H9 (cell line): Measurements from ENCODE around the gene DHRS7B. TPM values are rescaled to one million over a fixed set of nuclear protein-coding genes. Genes with fewer than 3 reads are reported as not detected.

Experiments
- DNase-seq: peaks from one replicate; pipeline ENCODE4 v3.0.0-alpha.2; 2017
- H2AFZ ChIP-seq: one replicate; pipeline ENCODE4 v1.6.1; 2013; ENCODE audit warnings: mild to moderate bottlenecking, low read length, control low read depth, moderate library complexity
- H2AK5ac ChIP-seq: 2 replicates; pipeline ENCODE4 v1.6.1; 2013; ENCODE audit warnings: low read length, control low read depth, mixed read lengths; ENCODE audit not compliant: insufficient read length
- H2BK120ac ChIP-seq: one replicate; pipeline ENCODE4 v1.6.1; 2013; ENCODE audit warnings: low read depth, mild to moderate bottlenecking, low read length, control low read depth, inconsistent platforms; ENCODE audit not compliant: poor library complexity, severe bottlenecking
- H2BK12ac ChIP-seq: 2 replicates; pipeline ENCODE4 v1.6.1; 2013; ENCODE audit warnings: low read length, control low read depth, mixed read lengths, low read depth; ENCODE audit not compliant: insufficient read length
- H2BK15ac ChIP-seq: 2 replicates; pipeline ENCODE4 v1.6.1; 2013; ENCODE audit warnings: low read depth, low read length, control low read depth
- H2BK20ac ChIP-seq: one replicate; pipeline ENCODE4 v1.6.1; 2013; ENCODE audit warnings: low read depth, mild to moderate bottlenecking, low read length, control low read depth, inconsistent platforms; ENCODE audit not compliant: poor library complexity, severe bottlenecking
- H2BK5ac ChIP-seq: 2 replicates; pipeline ENCODE4 v1.6.1; 2013; ENCODE audit warnings: low read length, control low read depth, mixed read lengths; ENCODE audit not compliant: insufficient read length
- H3K14ac ChIP-seq: 2 replicates; pipeline ENCODE4 v1.6.1; 2013; ENCODE audit warnings: low read length, control low read depth; ENCODE audit not compliant: insufficient read depth
- H3K18ac ChIP-seq: 2 replicates; pipeline ENCODE4 v1.6.1; 2013; ENCODE audit warnings: low read depth, mild to moderate bottlenecking, mixed read lengths, low read length, control low read depth; ENCODE audit not compliant: insufficient read length
- H3K23ac ChIP-seq: 2 replicates; pipeline ENCODE4 v1.6.1; 2013; ENCODE audit warnings: low read length, control low read depth, mixed read lengths, low read depth; ENCODE audit not compliant: insufficient read length
- H3K23me2 ChIP-seq: 2 replicates; pipeline ENCODE4 v1.6.1; 2013; ENCODE audit warnings: low read depth, mild to moderate bottlenecking, mixed read lengths, low read length, control low read depth; ENCODE audit not compliant: insufficient read length, poor library complexity, severe bottlenecking
- H3K27ac ChIP-seq: 2 replicates; pipeline ENCODE4 v1.5.1; 2013; ENCODE audit warnings: low read length, control low read depth, mixed read lengths, low read depth; ENCODE audit not compliant: insufficient read length
- H3K27me3 ChIP-seq: 2 replicates; pipeline ENCODE4 v1.6.1; 2013; ENCODE audit warnings: low read length, control low read depth, inconsistent platforms; ENCODE audit not compliant: insufficient read depth
- H3K4ac ChIP-seq: 2 replicates; pipeline ENCODE4 v1.6.1; 2013; ENCODE audit warnings: low read depth, mild to moderate bottlenecking, control low read depth, inconsistent platforms, low read length, moderate library complexity
- H3K4me1 ChIP-seq: 2 replicates; pipeline ENCODE4 v1.6.1; 2013; ENCODE audit warnings: low read length, control low read depth, inconsistent platforms; ENCODE audit not compliant: insufficient read depth
- H3K4me2 ChIP-seq: 2 replicates; pipeline ENCODE4 v1.6.1; 2013; ENCODE audit warnings: low read length, control low read depth, mixed read lengths; ENCODE audit not compliant: insufficient read length, insufficient read depth
- H3K56ac ChIP-seq: 2 replicates; pipeline ENCODE4 v1.6.1; 2013; ENCODE audit warnings: low read depth, mild to moderate bottlenecking, mixed read lengths, low read length, control low read depth; ENCODE audit not compliant: insufficient read length
- H3K79me1 ChIP-seq: 2 replicates; pipeline ENCODE4 v1.6.1; 2013; ENCODE audit warnings: low read depth, mild to moderate bottlenecking, moderate library complexity, low read length, control low read depth, inconsistent platforms; ENCODE audit not compliant: insufficient read depth, poor library complexity, severe bottlenecking
- H3K79me2 ChIP-seq: 2 replicates; pipeline ENCODE4 v1.6.1; 2013; ENCODE audit warnings: low read length, control low read depth, inconsistent platforms; ENCODE audit not compliant: insufficient read depth
- H3K9ac ChIP-seq: 2 replicates; pipeline ENCODE4 v1.6.1; 2013; ENCODE audit warnings: low read length, control low read depth, mixed read lengths; ENCODE audit not compliant: insufficient read length; ENCODE audit errors: extremely low read depth
- H3K9me3 ChIP-seq: one replicate; pipeline ENCODE4 v1.6.1; 2013; ENCODE audit warnings: low read depth, low read length, inconsistent platforms; ENCODE audit not compliant: control insufficient read depth
- H3T11ph ChIP-seq: one replicate; pipeline ENCODE4 v1.6.1; 2013; ENCODE audit warnings: mild to moderate bottlenecking, low read length, control low read depth, inconsistent platforms
- H4K20me1 ChIP-seq: one replicate; pipeline ENCODE4 v1.6.1; 2013; ENCODE audit not compliant: control insufficient read depth, insufficient read length, insufficient read depth
- H4K5ac ChIP-seq: 2 replicates; pipeline ENCODE4 v1.6.1; 2013; ENCODE audit warnings: low read depth, mild to moderate bottlenecking, mixed read lengths, low read length, control low read depth; ENCODE audit not compliant: insufficient read length
- H4K8ac ChIP-seq: replicated peaks from 2 replicates; pipeline ENCODE4 v1.6.1; 2013; ENCODE audit warnings: low read length, control low read depth, mixed read lengths, low read depth; ENCODE audit not compliant: insufficient read length
- H4K91ac ChIP-seq: 2 replicates; pipeline ENCODE4 v1.6.1; 2013; ENCODE audit warnings: low read depth, mild to moderate bottlenecking, moderate library complexity, mixed read lengths, low read length, control low read depth; ENCODE audit not compliant: insufficient read length
- H3K27ac Mint-ChIP-seq, 3 experiments: 2 replicates in 2 of 3; 3 replicates in 1 of 3; pipeline ENCODE4 v1.8.0; 2020 to 2021; ENCODE audit warnings: mixed read lengths in 3 of 3, mild to moderate bottlenecking in 1 of 3, moderate library complexity in 1 of 3
- H3K27me3 Mint-ChIP-seq: 2 replicates; pipeline ENCODE4 v1.8.0; 2021; ENCODE audit warnings: low read depth, mild to moderate bottlenecking, moderate library complexity, mixed read lengths
- H3K36me3 Mint-ChIP-seq, 3 experiments: 2 replicates in 2 of 3; 3 replicates in 1 of 3; pipeline ENCODE4 v1.8.0; 2020 to 2021; ENCODE audit warnings: low read depth in 3 of 3, mixed read lengths in 3 of 3; ENCODE audit not compliant: insufficient read depth in 1 of 3
- H3K4me1 Mint-ChIP-seq, 2 experiments: 2 replicates each; pipeline ENCODE4 v1.8.0; 2020; ENCODE audit warnings: mixed read lengths in 2 of 2
- H3K4me3 Mint-ChIP-seq, 2 experiments: 2 replicates in 1 of 2; 3 replicates in 1 of 2; pipeline ENCODE4 v1.8.0; 2020 to 2021; ENCODE audit warnings: mild to moderate bottlenecking in 2 of 2, mixed read lengths in 2 of 2, moderate library complexity in 1 of 2
- H3K9me3 Mint-ChIP-seq, 2 experiments: 2 replicates in 1 of 2; 3 replicates in 1 of 2; pipeline ENCODE4 v1.8.0; 2020; ENCODE audit warnings: mild to moderate bottlenecking in 2 of 2, mixed read lengths in 2 of 2, moderate library complexity in 1 of 2
- CTCF ChIP-seq: fragments of 200-600 bp; sonication (generic); conservative IDR thresholded peaks from 3 replicates; pipeline ENCODE4 v1.8.0; 2021; ENCODE audit warnings: antibody characterized with exemption, mild to moderate bottlenecking
- WGBS: extraction: QIAGEN DNeasy Blood & Tissue Kit; methylation state at CpG from one replicate; pipeline ENCODE4 v1.1.7; 2013; ENCODE audit warnings: missing lambda C conversion rate, low lambda C conversion rate, mixed read lengths; ENCODE audit not compliant: insufficient read length; ENCODE audit errors: extremely low coverage; 5-methylcytosine and 5-hydroxymethylcytosine counted together
- long read RNA-seq: library from polyadenylated mRNA; unstranded; transcript quantifications from one replicate; pipeline ENCODE4 v2.0.0, GENCODE V29; 2020
- total RNA-seq: library from RNA; stranded (reverse); gene quantifications from 2 replicates; pipeline ENCODE4 v1.2.1, GENCODE V29; 2021

DHRS7B gene, protein sequence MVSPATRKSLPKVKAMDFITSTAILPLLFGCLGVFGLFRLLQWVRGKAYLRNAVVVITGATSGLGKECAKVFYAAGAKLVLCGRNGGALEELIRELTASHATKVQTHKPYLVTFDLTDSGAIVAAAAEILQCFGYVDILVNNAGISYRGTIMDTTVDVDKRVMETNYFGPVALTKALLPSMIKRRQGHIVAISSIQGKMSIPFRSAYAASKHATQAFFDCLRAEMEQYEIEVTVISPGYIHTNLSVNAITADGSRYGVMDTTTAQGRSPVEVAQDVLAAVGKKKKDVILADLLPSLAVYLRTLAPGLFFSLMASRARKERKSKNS
- total RNA-seq: 17.2 and 20.3 TPM in 2 replicates
- long read RNA-seq, transcript DHRS7B-207 (1 exons, 1,910 nt): minor isoform, 10 of 119 reads
- long read RNA-seq, transcript DHRS7B-202 (7 exons, 2,175 nt): major isoform, 84 of 119 reads
- long read RNA-seq, transcript DHRS7B-201 (6 exons, 1,567 nt): minor isoform, 11 of 119 reads
- long read RNA-seq, partial matches to known transcripts: 2 of 119 reads
- long read RNA-seq, other reads (novel, unspliced or antisense): 11 of 119 reads

DNA sequence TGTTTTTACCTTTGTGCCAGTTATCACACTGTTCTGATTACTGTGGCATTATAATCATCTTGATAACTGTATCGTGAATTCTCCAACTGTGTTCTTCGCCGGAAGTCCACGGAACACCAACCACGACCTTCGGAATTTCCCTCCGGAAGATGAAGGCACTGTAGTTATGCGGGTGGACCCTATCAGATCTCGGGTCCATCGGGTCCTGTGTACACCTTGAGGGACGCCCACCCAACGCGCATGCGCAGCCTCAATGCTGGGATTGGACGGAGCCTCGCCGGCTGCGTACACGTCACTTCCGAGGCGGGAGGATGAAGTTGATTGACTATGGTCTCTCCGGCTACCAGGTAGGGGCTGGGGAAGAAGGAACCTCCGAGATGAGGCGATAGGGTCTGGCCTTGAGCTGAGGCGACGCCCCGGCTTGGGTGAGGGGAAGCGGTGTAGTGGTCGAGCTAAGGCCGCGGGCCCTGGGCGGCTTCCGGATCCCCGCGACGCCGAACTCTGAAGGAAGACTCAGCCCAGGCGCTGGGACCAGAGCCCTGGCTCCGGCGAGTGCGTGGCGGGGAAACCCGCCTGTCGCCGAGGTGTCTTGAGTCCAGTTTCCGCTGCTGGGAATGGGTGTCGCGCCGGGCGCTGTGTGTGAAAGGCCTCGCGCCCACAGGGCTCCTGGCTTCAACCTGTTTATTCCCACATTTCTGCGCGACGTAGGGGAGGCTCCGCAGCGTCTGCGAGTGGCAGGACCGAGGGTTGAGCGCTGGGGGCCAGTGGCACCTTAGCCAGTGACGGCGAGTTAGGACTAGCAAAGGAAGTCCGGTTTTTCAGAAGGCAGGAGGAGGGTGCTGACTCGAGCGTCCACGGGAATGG, at the start of gene DHRS7B:
Gene DHRS7B (plus strand): TSS at position 320 of the 864 bp plus-strand sequence. CDS start 8 bp downstream, at position 328.
- Histone ChIP-seq H2BK120ac (no peak within 1 kb of the TSS), H3K4me2 (peak within 1 kb of the TSS; percentile 82), H3K23me2 (peaks cover 7% of the 10 kb centered on the region), H3K18ac (peak within 1 kb of the TSS; percentile 64), H3K56ac (no peak within 1 kb of the TSS), H4K91ac (no peak within 1 kb of the TSS), H2AFZ (peak within 1 kb of the TSS; percentile 53), H3T11ph (no peak within 1 kb of the TSS), H4K20me1 (no peaks in the 10 kb centered on the region), H2BK15ac (no peak within 1 kb of the TSS), H3K4ac (no peak within 1 kb of the TSS), H3K9me3 (no peaks in the 10 kb centered on the region), H4K5ac (no peak within 1 kb of the TSS), H3K23ac (no peak within 1 kb of the TSS), H2BK5ac (no peak within 1 kb of the TSS), H4K8ac (no peak within 1 kb of the TSS), H3K4me1 (peaks cover 3% of the 10 kb centered on the region; the same call in 1 of the 2 replicates), H2BK20ac (no peak within 1 kb of the TSS), H2AK5ac (no peak within 1 kb of the TSS), H3K9ac (peak within 1 kb of the TSS; percentile 74), H3K27me3 (no peaks in the 10 kb centered on the region), H3K79me2 (no peaks in the 10 kb centered on the region), H3K14ac (peak within 1 kb of the TSS; percentile 73), H2BK12ac (no peak within 1 kb of the TSS), H3K27ac (no peak within 1 kb of the TSS), H3K79me1 (no peaks in the 10 kb centered on the region)
- Mint-ChIP-seq H3K4me1 (peaks cover 33 to 40% of the 10 kb centered on the region in 2 experiments), H3K36me3 (peaks cover under 1 to 2% (median 2%) of the 10 kb centered on the region in 3 experiments; a peak in 4 of 7 replicates), H3K27ac (peak within 1 kb of the TSS; percentile 97 to 99 (median 98)), H3K9me3 (peaks cover 0 to 4% of the 10 kb centered on the region in 2 experiments; a peak in 4 of 5 replicates), H3K27me3 (no peaks in the 10 kb centered on the region), H3K4me3 (peak within 1 kb of the TSS; percentile 90 to 94)
- TF ChIP-seq CTCF: no peak
- no CpG with 5 or more reads among the region's 66 CpGs for WGBS
- peak; percentile 99 for DNase-seq
